Activated CD4-positive, alpha-beta T cell treated with anti-CD3 and anti-CD28 coated beads, Interleukin-2, amount 50 U/mL, for 24 hours (primary cell): ENCODE results near the gene ERICH6.

Source experiments
- DNase-seq, 2 donors: peaks; one replicate each; pipeline ENCODE4 v3.0.0-alpha.2; 2020; ENCODE audit warnings: low read depth in 1 of 2, low spot score in 1 of 2

The ERICH6 gene

DNA sequence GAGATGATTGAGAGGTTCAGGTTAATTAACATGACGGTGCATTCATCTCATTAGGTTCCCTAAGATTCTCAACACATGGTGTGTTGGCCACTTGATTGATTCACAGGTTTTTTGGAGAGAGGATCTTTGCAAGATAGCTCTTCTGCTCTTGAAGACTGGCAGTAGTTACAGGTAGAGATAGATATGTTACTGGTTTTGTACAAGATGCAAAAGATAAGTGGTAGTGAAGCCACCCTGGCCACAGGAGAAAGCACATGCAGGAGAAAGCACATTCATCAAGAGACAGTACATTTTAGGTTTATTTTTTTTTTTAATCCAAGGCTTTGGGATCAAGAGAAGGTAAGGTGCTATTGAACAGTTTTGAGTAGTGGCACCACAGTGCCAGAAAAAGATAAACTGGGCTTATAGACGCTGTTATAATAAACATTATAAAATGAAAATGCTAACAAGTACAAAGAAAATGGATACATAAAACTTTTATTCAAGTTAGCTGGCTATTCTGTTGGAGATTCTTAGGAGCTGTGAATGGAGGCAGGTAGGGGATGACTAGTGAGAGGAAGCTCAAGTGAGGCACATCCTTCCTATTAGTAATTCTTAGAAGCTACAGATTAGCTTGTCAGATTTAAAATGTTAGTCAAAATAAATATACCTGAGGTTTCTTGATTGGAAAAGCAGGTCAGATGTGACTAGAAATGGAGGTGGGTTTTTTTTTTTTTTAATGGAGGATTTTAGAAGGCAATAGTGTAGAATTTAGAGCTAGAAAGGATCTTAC, 89.8 kb downstream of the ERICH6 start:
- DNase-seq = no peak

- DNase-seq = no peak
Measured at GRCh38 chr3:150613034-150613433, 90.7 kb downstream of the ERICH6 start.

DNA sequence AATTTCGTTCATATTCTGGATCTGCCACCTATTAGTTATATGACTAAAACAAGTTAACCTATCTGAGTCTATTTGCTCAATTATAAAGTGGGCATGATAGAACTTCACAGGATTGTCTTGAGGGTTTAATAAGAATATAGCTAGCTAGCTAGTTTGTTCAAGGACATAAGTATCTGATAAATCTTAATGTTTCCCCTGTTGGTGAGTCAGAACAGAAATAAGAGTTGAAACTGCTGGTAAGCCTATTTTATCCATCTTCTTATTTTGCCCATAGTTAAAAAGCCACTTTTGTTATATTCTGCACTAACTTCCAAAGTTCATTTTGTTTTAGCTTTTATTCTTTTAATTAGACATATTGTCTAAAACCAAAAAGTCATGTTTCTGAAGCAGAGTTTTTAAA, 91.2 kb downstream of the ERICH6 start:
- DNase-seq = no peak

GRCh38 chr3:150611666-150612065, 92.1 kb downstream of the ERICH6 start:
- DNase-seq = no peak

DNA sequence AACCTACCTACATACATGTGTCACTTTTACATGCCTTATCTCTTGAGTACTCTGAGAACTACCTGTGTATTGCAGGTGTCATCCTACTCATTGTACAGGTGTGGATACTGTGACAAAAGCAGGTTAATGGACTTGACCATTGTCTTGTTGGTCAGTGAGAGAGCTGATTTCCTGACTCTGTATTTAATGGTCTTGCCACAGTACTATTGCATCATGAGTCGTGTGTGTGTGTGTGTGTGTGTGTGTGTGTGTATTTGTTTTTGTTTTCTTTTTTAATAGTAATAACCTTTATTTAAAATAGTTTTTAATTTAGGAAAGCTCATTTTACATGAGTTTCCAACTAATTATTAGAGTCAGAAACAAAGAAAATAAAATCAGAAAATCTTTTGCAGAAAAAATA, 92.9 kb downstream of the ERICH6 start:
- DNase-seq = no peak

DNA sequence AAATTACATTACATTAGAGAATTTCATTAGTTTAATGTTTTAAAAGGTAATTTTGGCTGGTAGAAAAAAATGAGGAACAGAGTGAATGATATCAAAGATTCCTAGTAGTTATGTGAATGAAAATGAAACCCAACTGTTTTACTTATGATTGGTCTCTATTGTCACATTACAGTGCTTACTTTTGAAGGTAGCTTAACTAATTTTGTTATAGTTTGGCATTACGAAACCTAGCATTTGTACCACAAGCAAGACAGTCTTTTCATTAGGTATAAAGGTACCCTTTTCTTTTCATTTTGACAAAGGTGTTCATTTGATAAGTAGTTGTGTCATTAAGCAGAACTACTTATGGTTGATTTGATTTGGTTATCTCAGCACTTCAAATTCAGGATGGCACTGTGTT, 93.7 kb downstream of the ERICH6 start:
- no peak for DNase-seq
